OCI-LY3 (cell line): ENCODE results near the gene PRPSAP1.

ENCODE experiments used
- H2AFZ ChIP-seq: fragments of 200-600, 300-600 bp; shearing (Covaris generic); 2 replicates; pipeline ENCODE4 v1.6.0; 2014; ENCODE audit warnings: antibody characterized with exemption, low read depth, low read length
- H3K27ac ChIP-seq: fragments of 200-600, 300-600 bp; sonication (generic); 2 replicates; pipeline ENCODE4 v1.5.1; 2014; ENCODE audit warnings: mild to moderate bottlenecking, low read length, moderate library complexity, mixed read lengths
- H3K27me3 ChIP-seq: fragments of 200-600, 300-600 bp; sonication (generic); 2 replicates; pipeline ENCODE4 v1.6.1; 2014; ENCODE audit warnings: low read depth, low read length, mixed read lengths
- H3K36me3 ChIP-seq: fragments of 200-600, 300-600 bp; sonication (generic); replicated peaks from 2 replicates; pipeline ENCODE3; 2014; ENCODE audit warnings: low read depth, low read length, mixed read lengths
- H3K4me1 ChIP-seq: fragments of 300-600, 200-600 bp; sonication (generic); 2 replicates; pipeline ENCODE4 v1.6.1; 2014; ENCODE audit warnings: low read length, mixed read lengths
- H3K4me2 ChIP-seq: fragments of 200-600, 300-600 bp; sonication (generic); 2 replicates; pipeline ENCODE4 v1.6.1; 2014; ENCODE audit warnings: low read length, mixed read lengths
- H3K4me3 ChIP-seq: fragments of 300-600, 200-600 bp; sonication (generic); 2 replicates; pipeline ENCODE4 v1.5.1; 2014; ENCODE audit warnings: antibody characterized with exemption, mild to moderate bottlenecking, low read length, moderate library complexity
- H3K79me2 ChIP-seq: fragments of 300-600, 200-600 bp; shearing (Covaris generic); 2 replicates; pipeline ENCODE4 v1.6.1; 2014; ENCODE audit warnings: mild to moderate bottlenecking, low read length, mixed read lengths
- H3K9ac ChIP-seq: fragments of 300-600, 200-600 bp; shearing (Covaris generic); 2 replicates; pipeline ENCODE4 v1.6.0; 2014; ENCODE audit warnings: mild to moderate bottlenecking, low read length, moderate library complexity
- H3K9me3 ChIP-seq: fragments of 200-600, 300-600 bp; shearing (Covaris generic); 2 replicates; pipeline ENCODE4 v1.6.1; 2014; ENCODE audit warnings: low read length, mixed read lengths; ENCODE audit not compliant: insufficient read depth
- H4K20me1 ChIP-seq: fragments of 200-600, 300-600 bp; sonication (generic); 2 replicates; pipeline ENCODE4 v1.6.1; 2016; ENCODE audit warnings: low read length, mixed read lengths; ENCODE audit not compliant: insufficient read depth
- CTCF ChIP-seq: fragments of 200-600, 300-600 bp; sonication (generic); IDR thresholded peaks from 2 replicates; pipeline ENCODE4 v1.5.1; 2014; ENCODE audit warnings: antibody characterized with exemption, low read length, low read depth
- EZH2phosphoT487 ChIP-seq: fragments of 200-600 bp; shearing (Covaris generic); IDR thresholded peaks from 2 replicates; pipeline ENCODE4 v1.6.1; 2018; ENCODE audit warnings: antibody characterized with exemption, mixed run types, low read depth

The PRPSAP1 gene

DNA sequence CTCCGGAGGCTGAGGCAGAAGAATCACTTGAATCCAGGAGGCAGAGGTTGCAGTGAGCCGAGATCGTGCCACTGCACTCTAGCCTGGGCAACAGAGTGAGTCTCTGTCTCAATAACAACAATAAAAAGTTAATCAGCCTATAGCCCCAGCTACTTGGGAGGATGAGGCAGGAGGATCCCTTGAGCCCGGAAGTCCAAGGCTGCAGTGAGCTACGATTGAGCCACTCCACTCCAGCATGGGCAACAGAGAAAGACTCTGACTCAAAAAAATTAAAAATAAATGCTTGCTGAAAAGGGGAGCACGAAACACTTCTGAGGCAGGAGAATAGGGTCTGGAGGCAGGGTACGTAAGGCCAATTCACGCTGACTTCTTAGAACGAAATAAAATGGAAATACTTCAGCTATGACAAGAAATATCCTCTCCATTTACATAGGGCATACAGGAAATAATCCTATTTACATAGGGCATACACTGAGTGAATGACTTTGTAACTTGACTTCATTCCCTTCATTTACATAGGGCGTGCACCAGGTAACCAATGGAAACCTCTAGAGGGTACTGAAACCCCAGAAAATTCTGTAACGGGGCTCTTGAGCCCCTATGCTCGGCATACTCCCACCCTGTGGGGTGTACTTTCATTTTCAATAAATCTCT lies 3.2 kb upstream of the PRPSAP1 start:
- H3K27me3 ChIP-seq = no peaks in the 10 kb centered on the region
- no peak overlapping the region for H3K27ac ChIP-seq
- no peak overlapping the region for H3K9ac ChIP-seq
- H2AFZ ChIP-seq = peak overlapping the region; percentile 96
- no peaks in the 10 kb centered on the region for H4K20me1 ChIP-seq
- no peaks in the 10 kb centered on the region for H3K9me3 ChIP-seq
- H3K4me1 ChIP-seq = peaks cover 19% of the 10 kb centered on the region
- peak overlapping the region; percentile 42; the same call in 1 of the 2 replicates for H3K4me3 ChIP-seq
- H3K36me3 ChIP-seq = no peaks in the 10 kb centered on the region
- TF ChIP-seq EZH2phosphoT487 (no peak), CTCF (no peak)
- peaks cover 6% of the 10 kb centered on the region for H3K79me2 ChIP-seq
- peak overlapping the region; percentile 60 for H3K4me2 ChIP-seq

DNA sequence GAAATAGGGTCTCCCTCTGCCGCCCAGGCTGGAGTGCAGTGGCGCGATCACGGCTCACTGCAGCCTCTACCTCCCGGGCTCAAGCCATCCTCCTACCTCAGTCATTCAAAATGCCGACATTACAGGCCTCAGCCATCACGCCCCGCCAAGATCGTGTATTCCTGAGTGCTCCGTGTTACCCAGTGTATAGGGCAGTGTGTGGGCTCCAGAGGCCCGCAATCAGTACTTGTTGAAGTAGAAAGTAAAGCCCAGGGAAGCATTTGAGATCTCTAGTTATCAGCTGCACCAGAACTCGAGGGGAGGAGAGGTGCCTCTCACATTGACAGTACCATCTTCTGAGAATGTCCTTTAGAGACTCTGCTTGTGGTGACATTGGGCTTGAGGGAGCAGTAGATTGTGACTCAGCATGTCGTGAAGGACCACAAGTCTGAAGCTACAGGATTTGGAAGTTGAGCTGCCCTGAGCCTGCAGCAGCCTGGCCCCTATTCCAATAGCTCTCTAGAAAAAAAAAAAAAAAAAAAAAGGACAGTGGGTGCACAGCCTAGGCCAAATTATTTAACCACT lies 1.1 kb upstream of the PRPSAP1 start:
- peaks cover 19% of the 10 kb centered on the region for H3K4me1 ChIP-seq
- H2AFZ ChIP-seq = peak overlapping the region; percentile 69; the same call in 1 of the 2 replicates
- H3K9me3 ChIP-seq = no peaks in the 10 kb centered on the region
- TF ChIP-seq EZH2phosphoT487 (no peak), CTCF (no peak)
- no peaks in the 10 kb centered on the region for H3K27me3 ChIP-seq
- peaks cover 6% of the 10 kb centered on the region for H3K79me2 ChIP-seq
- H3K36me3 ChIP-seq = no peaks in the 10 kb centered on the region
- H3K4me3 ChIP-seq = peak overlapping the region; percentile 93
- H4K20me1 ChIP-seq = no peaks in the 10 kb centered on the region
- no peak overlapping the region for H3K27ac ChIP-seq
- H3K9ac ChIP-seq = peak overlapping the region; percentile 80
- H3K4me2 ChIP-seq = peak overlapping the region; percentile 93

- Histone ChIP-seq H3K4me2 (peak overlapping the region; percentile 93), H2AFZ (peak overlapping the region; percentile 95), H3K4me1 (peaks cover 19% of the 10 kb centered on the region), H4K20me1 (no peaks in the 10 kb centered on the region), H3K4me3 (peak overlapping the region; percentile 93), H3K27me3 (no peaks in the 10 kb centered on the region), H3K9ac (peak overlapping the region; percentile 80), H3K9me3 (no peaks in the 10 kb centered on the region), H3K36me3 (no peaks in the 10 kb centered on the region), H3K79me2 (peaks cover 6% of the 10 kb centered on the region), H3K27ac (peak overlapping the region; percentile 74; the same call in 1 of the 2 replicates)
- TF ChIP-seq EZH2phosphoT487 (no peak), CTCF (no peak)
Observed at GRCh38 chr17:76354317-76354729, 607 bp upstream of the PRPSAP1 start.

DNA sequence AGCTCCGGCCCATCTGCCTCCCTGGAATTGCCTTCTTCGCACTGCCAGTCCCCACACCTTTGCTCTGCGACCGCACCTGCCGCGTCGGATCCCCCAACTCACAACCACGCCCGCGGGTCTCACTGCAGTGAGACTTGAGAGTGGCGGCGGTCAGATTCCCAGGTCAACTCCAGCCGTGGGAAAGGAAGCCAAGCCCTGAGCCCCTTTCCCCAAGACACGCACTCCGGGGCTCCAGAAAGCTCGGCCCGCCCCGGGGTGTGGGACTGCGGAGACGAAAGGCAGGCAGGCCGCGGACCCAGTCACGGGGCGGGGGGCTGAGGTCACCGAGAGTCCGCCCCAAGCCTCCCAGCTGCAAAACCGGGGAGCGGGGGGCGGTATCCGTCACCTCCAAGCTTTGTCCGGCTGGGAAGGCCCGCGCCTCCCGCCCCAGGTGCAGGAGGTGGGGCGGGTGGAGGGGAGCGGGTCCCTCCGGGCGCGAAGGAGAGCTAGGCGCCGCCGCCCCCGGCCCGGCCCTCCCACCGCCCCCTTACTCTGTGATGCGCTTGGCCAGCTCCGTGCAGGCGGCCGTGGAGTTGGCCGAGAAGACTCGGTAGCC lies 615 bp downstream of the PRPSAP1 start:
- Histone ChIP-seq H3K79me2 (peaks cover 6% of the 10 kb centered on the region), H2AFZ (peak overlapping the region; percentile 95; the same call in 1 of the 2 replicates)

More for the DNA sequence above, 615 bp downstream of the PRPSAP1 start:
- no peaks in the 10 kb centered on the region for H3K36me3 ChIP-seq
- no peaks in the 10 kb centered on the region for H4K20me1 ChIP-seq
- peaks cover 19% of the 10 kb centered on the region for H3K4me1 ChIP-seq
- H3K9ac ChIP-seq = peak overlapping the region; percentile 80
- TF ChIP-seq EZH2phosphoT487 = no peak
- no peak for TF ChIP-seq CTCF
- peak overlapping the region; percentile 93 for H3K4me2 ChIP-seq
- H3K9me3 ChIP-seq = no peaks in the 10 kb centered on the region
- H3K4me3 ChIP-seq = peak overlapping the region; percentile 93
- no peak overlapping the region for H3K27ac ChIP-seq
- no peaks in the 10 kb centered on the region for H3K27me3 ChIP-seq
